NCI-H748 (cell line): Measurements from ENCODE around the gene TXNDC16.
"Not testable (repeated sequence)": the region's sequence is repeated elsewhere in the genome, so short reads cannot be mapped to it uniquely, and the experiment has no call there.

Experiments
- DNase-seq: peaks from one replicate; lab custom pipeline; 2025; ENCODE audit not compliant: unreplicated experiment; lab: John Stamatoyannopoulos, UW

TXNDC16 gene

DNA sequence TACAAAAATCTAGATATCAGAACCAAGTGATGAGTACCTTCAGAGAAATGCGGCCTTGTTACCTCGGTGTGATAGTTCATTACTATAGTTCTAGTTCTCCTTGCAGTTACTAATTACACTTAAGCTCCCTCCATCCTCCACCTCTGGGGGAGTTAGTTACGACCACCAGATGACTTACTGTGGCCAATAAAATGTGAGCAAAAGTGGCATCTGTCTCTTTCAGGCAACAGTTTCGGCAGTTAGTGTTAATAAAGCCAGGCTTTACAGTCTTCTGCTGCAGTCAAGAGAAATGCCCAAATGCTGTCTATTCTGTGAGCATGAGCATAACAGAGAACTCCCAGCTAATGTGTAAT, 6.0 kb downstream of the TXNDC16 start:
- no peak for DNase-seq

DNA sequence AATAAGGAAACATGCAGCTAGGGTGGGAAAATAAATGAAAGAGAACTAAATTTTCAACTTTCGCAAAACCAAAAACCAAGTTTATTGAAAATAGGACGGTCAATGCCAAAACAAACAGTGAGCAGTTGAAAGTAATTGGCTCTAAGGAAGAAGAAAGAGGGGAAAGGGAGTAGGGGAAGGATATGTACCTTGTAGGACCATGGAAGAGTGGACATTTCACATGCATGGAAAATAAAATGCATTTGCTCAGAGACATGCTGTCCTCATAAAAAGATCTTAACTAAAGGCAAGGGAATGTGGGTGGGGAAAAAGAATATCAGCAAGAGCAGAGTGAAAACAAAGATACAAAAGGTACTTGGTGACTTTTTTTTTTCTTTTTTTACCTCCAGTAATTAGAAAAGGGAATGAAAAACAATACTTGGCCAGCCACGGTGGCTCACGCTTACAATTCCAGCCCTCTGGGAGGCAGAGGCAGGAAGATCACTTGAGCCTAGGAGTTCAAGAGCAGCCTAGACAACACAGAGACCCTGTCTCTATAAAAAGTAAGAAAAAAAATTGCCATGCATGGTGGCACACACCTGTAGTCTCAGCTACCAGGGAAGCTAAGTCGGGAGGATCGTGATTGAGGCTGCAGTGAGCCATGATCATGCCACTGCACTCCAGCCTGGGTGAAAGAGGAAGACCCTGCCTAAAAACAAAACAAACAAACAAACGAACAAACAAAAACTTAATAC, 6.6 kb downstream of the TXNDC16 start:
- DNase-seq = no peak

DNA sequence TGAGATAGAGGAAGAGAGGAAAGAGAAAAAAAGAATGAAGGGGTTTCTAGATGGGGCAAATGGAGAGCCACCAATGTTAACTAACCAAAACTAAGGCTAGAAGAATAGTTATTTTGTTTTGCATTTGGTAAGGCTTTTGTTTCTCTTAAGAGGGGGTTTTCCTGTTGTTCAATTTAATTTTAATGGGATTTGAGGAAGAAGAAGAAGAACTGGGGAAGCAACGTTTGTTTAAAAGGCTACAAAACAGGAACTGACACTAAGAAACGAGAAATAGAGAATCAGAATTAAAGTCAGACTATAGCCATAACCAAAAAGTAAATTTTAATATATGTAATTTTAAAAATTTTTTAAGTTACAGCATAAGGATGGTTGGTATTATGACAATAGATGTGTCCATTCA, 13.7 kb downstream of the TXNDC16 start:
- no peak for DNase-seq

DNA sequence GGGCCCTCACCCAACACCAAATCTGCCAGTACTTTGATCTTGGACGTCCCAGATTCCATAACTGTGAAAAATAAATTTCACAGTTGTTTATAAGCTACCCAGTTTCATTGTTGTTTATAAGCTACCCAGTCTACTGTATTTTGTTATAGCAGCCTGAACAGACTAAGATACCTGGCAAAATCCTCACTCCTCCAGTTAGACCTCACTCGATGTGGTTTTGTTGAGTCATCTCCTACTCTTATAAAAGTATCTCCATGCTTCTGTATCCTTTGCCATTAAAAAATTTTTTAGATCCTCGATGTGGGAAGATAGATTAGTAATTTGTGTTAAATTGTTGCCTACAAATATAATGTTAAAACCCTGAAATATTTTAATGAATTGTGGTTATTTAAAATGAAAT, 16.0 kb downstream of the TXNDC16 start:
- no peak for DNase-seq

DNA sequence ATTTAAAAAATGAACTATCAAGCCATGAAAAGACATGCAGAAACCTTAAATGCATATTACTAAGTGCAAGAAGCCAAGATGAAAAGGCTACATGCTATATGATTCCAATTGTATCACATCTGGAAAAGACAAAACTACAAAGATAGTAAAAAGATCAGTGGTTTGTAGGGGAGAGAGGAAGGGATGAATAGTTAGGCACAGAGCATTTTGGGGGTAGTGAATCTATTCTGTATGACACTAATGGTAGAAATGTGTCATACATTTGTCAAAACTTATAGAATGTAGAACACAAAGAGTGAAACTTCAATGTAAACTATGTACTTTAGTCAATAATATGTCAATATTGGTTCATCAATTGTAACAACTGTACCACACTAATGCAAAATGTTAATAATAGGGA, 20.8 kb downstream of the TXNDC16 start:
- DNase-seq = no peak

DNA sequence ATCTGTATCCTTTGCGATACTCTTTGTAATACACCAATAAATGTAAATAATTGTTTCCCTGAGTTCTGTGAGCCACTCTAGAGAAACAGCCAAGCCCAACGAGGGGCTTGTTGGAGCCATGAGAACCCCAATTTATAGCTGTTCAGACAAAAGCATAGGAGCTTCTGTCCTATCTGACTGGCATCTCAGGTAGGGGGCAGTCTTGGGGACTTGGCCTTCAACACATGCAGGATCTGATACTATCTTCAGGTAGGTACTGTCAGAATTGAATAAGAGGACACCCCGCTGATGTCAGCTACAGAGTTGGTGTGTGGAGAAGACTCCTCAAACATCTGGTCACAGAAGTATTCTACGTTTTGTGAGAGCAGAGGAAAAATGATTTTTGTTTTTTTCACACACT, 25.3 kb downstream of the TXNDC16 start:
- no peak for DNase-seq

DNA sequence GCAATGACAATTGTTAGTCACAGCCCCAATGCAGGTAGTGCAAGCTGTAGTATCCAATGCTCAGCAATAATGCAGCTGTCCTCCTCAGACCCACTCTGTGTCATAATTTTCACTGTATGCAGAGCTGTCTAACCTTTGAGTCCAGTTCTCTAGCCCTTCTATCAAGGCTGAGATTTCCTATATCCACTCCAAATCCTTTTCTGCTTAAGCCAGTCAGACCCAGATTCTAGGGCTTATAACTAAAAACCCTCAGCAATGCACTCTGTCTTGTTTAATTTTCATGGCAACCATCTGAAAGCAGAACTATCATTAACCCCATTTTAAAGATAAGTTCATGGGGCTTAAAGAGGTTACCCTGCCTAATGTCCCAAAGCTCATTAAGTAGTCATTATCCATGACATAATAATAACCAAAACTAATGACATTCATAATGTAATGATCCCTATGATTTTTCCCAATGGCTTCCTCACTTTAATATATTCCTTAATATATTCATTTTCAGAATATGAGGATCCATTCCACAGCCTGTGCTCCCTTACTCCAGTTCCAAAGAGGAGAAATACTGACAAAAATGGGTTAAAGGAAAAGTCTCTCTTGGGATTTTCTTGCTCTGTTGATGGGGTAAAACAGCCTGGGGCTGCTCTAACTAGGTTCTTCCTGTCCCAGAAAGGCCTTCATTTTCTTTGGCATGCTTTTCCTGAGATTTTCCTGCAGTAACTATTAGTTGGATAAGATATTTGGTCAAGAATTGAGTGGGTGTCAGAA, 29.5 kb downstream of the TXNDC16 start:
- DNase-seq = no peak

DNA sequence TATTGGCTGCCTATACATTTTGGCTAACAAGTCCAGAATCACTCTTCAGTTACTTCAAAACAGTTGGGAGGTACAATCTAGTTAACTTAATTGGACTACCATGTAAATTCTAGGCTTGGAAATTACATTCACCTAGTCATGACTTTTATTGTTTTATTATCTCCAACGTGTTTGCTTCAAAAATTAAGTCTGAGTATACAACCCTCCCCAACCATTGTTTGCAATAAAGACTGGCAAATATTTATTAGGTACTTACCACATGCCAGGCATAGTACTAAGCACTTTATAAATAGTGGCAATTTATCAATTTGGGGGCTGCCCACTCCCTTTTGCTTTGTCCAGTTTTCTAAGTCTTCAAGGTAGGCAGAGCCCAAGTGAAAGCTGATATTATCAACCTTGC, 30.3 kb downstream of the TXNDC16 start:
- DNase-seq = peak; percentile 77

DNA sequence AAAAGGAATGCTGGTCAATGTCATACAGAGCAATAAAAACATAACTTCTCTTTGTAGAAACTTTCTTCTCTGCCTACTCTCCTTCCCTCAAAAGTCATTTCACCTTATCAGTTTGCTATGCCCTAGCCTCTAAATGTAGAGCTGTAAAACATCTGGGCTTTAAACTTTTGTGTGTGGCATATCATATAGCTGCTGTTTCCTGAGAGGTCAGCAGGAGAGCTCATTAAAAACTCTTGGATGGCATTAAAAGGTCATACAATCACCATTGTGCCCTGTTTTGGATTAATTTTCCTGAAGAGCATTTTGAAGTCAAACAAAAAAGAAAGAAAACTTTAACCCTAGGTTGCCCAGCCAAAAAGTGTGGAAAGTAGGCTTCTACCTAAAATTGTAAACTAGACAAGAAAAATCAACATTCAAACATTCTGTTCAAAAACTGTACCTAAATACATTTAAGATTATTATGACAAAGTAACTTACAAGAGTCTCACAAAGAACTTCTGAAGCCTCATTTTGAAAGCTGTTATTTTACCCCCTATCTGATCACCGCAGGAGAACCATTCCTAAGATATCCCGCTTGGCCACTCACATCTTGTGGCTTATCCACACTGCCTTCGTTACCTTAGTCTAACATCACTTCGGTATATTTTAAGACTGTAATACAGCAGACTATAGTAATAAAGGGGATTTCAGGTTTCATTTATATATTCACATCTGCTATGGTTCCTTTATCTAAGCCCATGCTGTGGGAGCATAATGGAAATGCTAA, 38.1 kb downstream of the TXNDC16 start:
- no peak for DNase-seq

DNA sequence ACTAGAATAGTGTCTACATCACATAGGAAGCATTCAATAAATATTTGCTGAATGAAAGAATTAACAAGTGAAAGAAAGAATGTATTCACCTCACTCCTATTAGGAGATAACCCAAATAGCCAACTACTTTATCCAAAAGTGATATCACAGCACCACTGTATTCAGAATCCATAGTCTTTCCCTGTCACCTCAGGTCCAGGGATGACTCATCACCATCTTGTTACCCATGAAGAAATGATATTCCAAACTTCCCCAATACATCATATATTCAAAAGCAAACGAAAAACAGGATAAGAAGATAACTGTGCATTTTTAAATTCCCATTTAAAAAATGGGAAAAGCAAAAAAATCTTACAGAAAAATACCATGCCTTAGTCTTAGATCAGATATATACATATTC, 39.1 kb downstream of the TXNDC16 start:
- no peak for DNase-seq

DNA sequence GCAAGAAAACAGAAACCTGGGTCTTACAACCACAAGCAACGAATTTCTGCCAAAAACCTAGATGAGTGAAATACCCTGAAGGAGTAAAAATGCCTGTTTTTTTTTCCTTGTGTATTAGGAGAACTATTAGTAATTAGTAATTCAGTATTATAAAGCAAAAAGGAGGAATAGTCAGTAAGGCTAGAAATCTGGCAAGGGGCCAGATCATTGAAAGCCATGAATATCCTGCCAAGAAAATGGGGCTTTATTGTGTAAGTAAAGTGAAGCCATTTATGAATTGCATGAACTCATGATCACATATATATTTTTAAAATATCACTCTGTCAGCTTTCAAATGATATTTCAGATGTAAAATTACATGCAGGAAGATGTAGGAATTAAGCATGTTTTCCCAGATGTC, 57.9 kb downstream of the TXNDC16 start:
- DNase-seq = no peak

DNA sequence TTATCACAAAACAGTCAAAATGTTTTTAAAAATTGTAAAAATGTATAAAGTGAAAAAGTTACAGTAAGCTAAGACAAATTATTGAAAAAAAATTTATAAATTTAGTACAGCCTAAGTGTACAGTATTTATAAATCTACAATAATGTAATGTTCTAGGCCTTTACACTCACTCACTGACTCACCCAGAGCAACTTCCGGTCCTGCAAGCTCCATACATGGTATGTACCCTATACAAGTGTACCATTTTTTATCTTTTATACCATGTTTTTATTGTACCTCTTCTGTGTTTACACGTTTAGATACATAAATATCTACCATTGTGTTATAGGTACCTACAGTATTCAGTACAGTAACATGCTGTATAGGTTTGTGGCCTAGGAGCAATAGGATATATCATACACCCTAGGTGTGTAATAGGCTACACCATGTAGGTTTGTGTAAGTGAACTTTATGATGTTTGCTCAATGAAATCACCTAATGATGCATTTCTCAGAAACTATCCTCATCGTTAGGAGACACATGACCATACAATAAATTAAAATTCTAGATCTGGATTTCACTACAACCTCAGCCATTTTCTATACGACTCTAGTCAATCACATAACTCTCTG, 66.8 kb downstream of the TXNDC16 start:
- DNase-seq = no peak

DNA sequence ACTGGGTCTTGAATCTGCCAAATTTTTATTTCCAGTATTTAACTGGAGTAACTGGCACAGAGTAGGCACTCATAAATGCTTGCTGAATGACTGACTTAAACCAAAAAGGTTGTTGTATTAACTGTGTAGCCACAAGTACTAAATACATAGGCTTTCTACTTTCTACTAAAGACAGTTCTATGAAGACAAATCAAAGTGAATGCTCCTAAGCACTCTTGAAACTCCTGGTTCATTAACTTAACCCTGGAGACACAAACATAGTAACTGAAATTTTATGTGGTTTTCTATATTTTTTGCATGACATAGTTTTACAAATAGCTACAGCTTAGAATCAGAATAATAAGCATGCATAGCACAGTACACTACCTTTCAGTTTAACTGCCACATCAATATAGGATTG, 70.4 kb downstream of the TXNDC16 start:
- no peak for DNase-seq

DNA sequence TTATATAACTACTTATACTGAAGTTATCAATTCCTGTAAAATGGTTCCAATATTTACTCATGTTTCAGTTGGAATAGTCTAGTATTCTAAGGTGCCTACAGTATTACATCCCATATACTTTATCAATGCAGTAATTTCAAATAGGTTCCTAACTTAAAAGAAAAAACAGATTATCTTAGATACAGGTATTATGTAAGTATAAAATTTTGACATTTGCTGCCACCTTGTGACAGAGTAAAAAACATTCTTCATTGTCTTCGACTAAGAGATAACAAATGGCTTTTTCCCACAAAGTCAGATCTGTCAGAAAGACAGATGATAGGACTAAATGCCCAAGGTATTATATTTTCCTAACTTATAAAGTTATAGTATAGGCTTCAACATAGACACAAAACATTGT, 78.7 kb downstream of the TXNDC16 start:
- DNase-seq = peak; percentile 40

DNA sequence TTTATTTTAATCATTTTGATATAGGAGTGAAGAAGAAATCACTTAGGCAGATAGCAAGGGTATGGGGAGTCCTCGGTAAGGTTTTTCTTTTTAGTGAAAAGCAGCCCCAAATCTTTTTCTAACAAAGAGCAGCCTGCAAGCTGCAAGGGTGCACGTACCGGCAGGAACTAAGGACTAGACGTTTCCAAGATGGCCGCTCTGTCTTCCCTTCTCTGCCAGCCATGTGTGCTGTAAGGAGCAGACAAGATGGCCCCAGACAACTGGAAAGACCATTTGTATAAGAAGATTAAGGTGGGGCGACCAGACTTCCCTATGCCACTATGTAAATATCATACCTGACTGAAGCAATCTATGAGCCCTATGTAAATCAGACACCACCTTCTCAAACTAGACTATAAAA, 79.6 kb downstream of the TXNDC16 start:
- no peak for DNase-seq

DNA sequence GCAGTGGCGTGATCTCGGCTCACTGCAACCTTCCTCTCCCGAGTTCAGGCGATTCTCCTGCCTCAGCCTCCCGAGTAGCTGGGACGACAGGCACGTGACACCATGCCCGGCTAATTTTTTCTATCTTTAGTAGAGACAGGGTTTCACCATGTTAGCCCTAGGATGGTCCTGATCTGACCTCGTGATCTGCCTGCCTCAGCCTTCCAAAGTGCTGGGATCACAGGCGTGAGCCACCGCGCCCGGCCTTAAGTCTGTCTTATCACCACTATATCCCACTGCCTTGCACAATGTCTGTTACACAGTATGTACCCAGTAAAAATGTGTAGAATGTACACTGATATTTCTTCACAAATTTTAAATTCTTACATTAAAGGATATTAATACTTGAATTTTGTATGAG, 80.1 kb downstream of the TXNDC16 start:
- not testable (repeated sequence) for DNase-seq

DNA sequence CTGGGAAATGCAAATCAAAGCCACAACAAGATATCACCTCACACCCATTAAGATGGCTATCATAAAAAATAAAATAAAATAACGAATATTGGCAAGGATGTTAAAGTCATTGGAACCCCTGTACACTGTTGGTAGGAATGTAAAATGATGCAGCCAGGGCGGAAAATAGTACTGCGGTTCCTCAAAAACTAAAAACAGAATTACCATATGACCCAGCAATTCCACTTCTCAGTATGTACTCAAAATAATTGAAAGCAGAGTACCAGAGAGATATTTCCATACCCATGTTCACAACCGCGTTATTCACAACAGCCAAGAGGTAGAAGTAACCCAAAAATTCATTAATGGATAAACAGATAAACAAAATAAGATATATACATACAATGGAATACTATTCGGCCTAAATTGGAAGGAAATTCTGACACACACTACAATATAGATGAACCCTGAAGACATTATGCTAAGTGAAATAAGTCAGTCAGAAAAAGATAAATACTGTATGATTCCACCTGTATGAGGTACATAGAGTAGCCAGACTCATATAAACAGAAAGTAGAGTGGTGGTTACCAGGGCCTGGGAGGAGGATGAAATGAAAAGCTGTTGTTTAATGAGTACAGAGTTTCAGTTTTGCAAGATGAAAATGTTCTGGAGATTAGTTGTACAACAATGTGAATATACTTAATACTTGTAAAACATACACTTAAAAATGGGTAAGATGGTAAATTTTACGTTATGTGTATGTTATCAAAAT, 84.6 kb downstream of the TXNDC16 start:
- DNase-seq = no peak

DNA sequence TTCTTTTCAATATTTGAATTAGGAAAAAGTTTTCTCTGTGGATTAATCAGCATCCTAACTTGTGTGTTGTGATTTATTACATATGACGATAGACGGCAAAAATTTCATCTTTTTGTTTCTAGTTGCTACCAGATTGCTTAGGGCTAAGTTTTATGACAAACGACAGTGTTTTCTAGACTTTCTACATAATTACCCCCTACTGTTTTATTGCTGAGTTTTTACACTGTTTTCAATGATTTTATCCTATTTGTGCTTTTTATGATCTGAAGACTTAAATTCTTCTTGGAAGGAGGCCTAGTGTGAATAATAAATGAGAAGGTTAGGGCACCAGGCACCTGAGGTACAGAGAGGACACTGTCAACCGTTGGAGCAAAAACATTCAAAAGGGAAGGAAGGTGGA, 88.1 kb downstream of the TXNDC16 start:
- DNase-seq = no peak

DNA sequence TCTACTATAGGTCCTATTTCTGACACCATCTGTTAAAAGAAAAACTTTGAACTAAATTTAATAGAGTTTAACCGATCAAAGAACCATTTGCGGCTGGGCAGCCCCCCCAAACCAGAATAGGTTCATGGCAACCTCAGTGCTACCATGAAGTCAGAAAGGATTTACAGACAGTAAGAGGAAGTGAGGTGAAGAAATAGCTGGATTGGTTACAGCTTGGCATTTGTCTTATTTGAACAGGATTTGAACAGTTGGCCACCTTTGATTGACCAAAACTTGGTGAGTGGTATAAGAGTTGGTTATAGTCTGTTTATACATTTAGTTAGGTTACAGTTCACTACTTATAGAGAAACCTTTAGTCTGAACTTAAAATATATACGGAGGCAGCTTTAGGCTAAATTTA, 88.9 kb downstream of the TXNDC16 start:
- no peak for DNase-seq

DNA sequence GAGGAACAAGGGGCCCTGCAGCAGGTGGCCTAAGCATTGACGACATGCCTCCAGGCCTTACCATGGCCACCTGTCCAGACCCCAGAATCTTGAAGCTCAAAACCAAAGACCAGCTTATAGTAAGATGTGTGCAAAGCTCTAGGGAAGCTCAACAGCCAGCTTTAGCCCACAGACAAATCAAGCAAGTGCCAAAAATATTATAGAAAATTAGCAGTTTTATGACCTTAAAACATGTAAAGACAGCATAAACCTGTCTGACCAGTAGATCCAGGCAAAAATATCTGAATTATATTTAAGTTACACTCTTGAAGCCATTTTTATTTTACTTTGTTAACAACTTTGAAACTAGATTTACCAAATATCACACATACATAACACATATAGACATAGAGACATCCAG, 90.6 kb downstream of the TXNDC16 start:
- no peak for DNase-seq

DNA sequence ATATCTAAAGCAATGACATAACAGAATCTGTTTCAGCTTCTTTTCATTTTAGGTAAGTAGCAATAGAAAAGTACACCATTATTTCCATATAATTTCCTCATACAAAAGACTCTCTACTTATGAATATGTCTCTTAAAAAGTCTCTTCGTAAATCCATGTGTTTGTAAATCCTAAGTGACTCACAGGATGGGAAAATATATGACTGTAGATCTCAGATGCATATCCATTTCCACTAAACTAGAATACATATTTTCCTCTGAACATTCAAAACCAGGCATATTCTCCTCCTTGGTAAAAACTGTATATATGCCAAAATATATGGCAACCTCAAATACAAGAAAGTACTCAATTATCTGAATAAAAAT, 93.6 kb downstream of the TXNDC16 start:
- DNase-seq = no peak
